HepG2 (cell line): Measurements from ENCODE around the gene ZPR1. TPM values are rescaled to one million over a fixed set of nuclear protein-coding genes. Genes with fewer than 3 reads are reported as not detected.

Source experiments
- AKNA ChIP-seq: sonication (generic); formaldehyde crosslinking; IDR thresholded peaks from 2 replicates; pipeline ENCODE4 v1.4.0; 2020; ENCODE audit warnings: missing genetic modification reagents, borderline replicate concordance
- GMEB1 ChIP-seq: sonication (generic); formaldehyde crosslinking; IDR thresholded peaks from 2 replicates; pipeline ENCODE4 v1.5.1; 2020; ENCODE audit warnings: missing genetic modification reagents, mild to moderate bottlenecking, borderline replicate concordance
- KLF11 ChIP-seq: IDR thresholded peaks from 2 replicates; pipeline ENCODE4 v1.6.1; 2016; ENCODE audit warnings: missing compliant biosample characterization
- SP5 ChIP-seq: IDR thresholded peaks from 2 replicates; pipeline ENCODE4 v1.6.1; 2016; ENCODE audit warnings: low read depth, borderline replicate concordance
- ZNF605 ChIP-seq: sonication (generic); formaldehyde crosslinking; IDR thresholded peaks from 2 replicates; pipeline ENCODE4 v1.8.0; 2022; ENCODE audit warnings: mild to moderate bottlenecking, missing genetic modification reagents
- ZNF646 ChIP-seq: sonication (generic); formaldehyde crosslinking; IDR thresholded peaks from 2 replicates; pipeline ENCODE4 v1.9.0; 2021; ENCODE audit warnings: mild to moderate bottlenecking, missing genetic modification reagents
- ZNF850 ChIP-seq: sonication (generic); formaldehyde crosslinking; conservative IDR thresholded peaks from 2 replicates; pipeline ENCODE4 v1.9.0; 2021; ENCODE audit warnings: mild to moderate bottlenecking, missing genetic modification reagents
- polyA plus RNA-seq, 8 experiments: library from polyadenylated mRNA; depleted of rRNA in 3 of 8; stranded (reverse) in 7 of 8; unstranded in 1 of 8; fragments of >200 nt; fragmentation: Illumina TruSeq in 4 of 8; extraction: Trizol in 4 of 8; gene quantifications; 2 replicates each; pipeline versions ENCODE4 v1.2.1 to v1.2.3, GENCODE V29; 2011 to 2016; ENCODE audit warnings: low read depth in 4 of 8, missing spikeins in 1 of 8, mixed read lengths in 1 of 8; ENCODE audit not compliant: insufficient read depth in 1 of 8
- total RNA-seq, 5 experiments: library from RNA; depleted of rRNA; stranded (reverse); fragments of >200 nt; fragmentation: Illumina TruSeq; extraction: Trizol; gene quantifications; 2 replicates each; pipeline ENCODE4 v1.2.3, GENCODE V29; 2016; ENCODE audit warnings: low read depth in 1 of 5

The ZPR1 gene
- total and polyA plus RNA-seq, 2 of the 13 experiments (the other 11 are each of a cell fraction or from before 2014, with no cell fraction given) = 40.0 to 79.3 TPM

GRCh38 chr11:116730241-116730561 is 57.6 kb downstream of the ZPR1 start (continued):
- TF ChIP-seq ZNF646 (CRISPR knock-in tag) (no peak), ZNF605 (no peak), ZNF850 (CRISPR knock-in tag) (no peak), AKNA (CRISPR knock-in tag) (no peak), SP5 (CRISPR knock-in tag) (no peak), GMEB1 (CRISPR knock-in tag) (no peak), KLF11 (CRISPR knock-in tag) (no peak)
